AG20443 (cell line): ENCODE results near the gene NR1H3.
"Not testable (repeated sequence)": the region's sequence is repeated elsewhere in the genome, so short reads cannot be mapped to it uniquely, and the experiment has no call there.

Experiments used
- DNase-seq: peaks from one replicate; pipeline ENCODE4 v3.0.0; 2012; ENCODE audit warnings: low spot score, mixed read lengths

The NR1H3 gene

DNA sequence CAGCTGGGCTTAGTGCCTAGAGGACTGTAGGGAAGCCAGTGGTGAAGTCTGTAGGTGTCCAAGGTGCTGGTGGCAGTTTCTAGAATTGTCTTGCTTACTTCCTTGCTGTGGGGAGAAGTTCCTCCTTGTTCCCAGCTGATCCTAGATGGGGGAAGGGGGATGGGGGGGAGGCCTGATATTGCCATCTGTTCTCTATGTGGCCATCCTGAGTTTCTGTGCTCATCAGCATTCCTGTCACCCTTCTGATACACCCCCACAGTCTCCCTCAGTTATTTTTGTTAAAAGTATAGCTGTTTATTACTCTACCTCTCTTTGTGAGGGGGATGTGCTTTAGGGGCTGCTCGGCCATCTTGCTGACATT lies 48.7 kb downstream of the NR1H3 start:
- DNase-seq = no peak

DNA sequence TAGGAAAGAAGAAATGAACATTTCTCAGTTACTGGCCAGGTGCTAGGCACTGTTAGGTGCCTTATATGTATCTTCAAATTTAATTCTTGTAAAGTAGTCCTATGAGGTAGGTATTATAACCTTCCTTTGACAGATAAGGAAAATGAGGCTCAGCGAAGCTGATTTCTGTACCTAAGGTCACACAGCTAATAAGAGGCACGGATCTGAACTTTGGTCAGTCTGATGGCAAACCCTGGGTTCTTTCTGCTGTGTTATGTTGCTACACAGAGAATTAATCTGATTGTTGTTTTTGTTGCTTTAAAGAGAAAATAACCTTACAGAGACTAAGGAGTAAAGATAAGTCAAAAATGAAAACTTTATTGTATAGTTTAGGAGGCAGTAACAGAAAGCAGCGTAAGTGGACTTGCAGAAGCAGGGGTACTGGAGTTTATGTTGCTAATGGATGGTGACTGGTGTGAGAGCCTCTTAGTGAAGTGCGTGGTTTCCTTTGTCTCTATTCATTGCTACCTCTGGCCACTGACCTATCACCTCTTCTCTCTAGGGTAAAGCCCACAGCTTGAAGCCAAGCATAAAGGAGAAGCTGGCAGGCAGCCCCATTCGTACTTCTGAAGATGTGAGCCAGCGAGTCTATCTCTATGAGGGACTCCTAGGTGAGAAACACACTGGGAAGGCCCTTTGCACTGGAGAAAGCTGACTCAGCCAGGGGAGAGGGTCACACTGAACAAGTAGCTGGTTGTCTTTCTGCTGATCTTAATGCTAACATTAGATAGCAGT lies 50.4 kb downstream of the NR1H3 start:
- no peak for DNase-seq

DNA sequence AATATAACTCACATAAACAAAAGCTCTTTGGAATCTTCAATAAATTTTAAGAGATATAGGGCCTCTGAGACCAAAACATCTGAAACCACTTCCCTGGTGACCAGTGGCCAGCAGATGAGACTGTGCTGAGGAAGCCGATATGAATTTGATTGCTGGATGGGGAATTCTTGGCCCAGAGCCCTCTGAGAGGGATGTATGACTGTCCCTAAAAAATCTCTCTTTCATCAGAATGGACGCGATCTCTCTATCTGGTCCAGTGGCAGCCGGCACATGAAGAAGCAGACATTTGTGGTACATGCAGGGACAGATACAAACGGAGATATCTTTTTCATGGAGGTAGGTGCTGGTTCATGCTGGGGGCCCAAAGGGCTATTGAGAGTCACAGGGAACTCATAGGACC lies 57.2 kb downstream of the NR1H3 start:
- DNase-seq = peak; percentile 73

DNA sequence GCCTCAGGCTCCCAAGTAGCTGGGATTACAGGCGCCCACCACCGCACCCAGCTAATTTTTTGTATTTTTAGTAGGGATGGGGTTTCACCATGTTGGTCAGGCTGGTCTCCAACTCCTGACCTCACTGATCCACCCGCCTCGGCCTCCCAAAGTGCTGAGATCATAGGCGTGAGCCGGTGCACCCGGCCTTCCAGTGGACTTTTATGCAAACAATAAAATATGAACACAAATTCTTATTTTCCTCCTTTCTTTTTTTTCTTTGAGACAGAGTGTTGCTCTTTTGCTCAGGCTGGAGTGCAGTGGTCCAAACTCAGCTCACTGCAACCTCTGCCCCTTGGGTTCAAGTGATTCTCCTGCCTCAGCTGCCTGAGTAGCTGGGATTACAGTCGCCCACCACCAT lies 58.7 kb downstream of the NR1H3 start:
- DNase-seq = not testable (repeated sequence)

DNA sequence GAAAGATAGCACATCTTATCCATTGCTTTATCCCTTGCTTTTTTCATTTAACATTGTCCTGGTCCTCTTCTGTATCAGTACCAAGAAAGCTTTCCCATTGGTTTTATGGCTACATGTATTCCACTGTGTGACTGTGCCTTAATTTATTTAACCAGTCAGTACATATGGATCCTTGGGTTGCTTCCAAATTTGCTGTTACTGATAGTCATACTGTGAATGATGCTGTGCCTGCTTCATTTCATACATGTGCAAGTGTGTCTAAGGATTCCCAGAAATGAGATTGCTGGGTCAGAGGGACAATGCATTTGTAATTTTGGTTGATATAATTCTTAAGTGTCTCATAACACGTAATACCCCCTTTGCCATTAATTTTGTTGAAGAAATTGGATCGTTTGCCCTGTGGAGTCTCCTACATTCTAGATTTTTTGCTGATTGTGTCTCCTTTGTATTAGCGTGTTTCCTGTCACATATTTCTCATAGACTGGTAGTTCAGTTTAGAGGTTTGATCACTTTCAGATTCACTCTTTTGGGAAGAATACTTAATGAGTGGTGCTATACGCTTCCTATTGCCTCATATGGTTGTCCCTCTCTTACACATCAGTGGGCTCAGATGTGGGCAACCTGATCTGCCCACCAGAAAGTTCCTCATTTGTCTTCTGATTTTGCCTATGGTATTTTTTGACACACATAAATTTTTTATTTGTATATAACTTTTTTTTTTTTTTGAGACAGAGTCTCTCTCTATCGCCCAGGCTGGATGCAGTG lies 59.5 kb downstream of the NR1H3 start:
- DNase-seq = no peak

DNA sequence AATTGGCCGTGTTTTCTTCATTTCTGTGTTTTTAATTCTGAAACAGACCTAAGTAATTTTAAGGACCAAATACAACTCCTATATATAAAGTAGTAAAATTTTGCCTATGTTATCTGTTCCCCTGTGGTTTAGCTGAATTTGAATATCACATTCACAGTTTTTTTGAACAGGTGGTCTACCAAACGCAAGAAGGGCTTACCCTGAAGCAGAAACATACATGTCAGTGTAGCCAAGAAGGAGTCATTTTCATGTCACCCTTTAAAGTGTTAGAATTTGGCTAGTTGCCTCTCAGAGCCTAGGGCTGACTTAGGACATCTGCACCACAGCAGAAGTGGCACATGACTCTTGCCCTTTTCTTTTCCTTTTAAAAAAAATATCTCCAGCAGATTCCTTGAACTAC lies 60.4 kb downstream of the NR1H3 start:
- peak; percentile 0 for DNase-seq
